Transverse colon (tissue), 4 donors: ENCODE data around the gene MYO1B.

Source experiments
- CTCF ChIP-seq, 5 experiments: fragments of 200-600 bp in 3 of 5; fragments of 450-650 bp in 2 of 5; sonication (generic) in 3 of 5; IDR thresholded peaks; 1 replicate in 2 of 5; 2 replicates in 3 of 5; pipeline ENCODE4 v1.5.1; 2016 to 2017; ENCODE audit warnings: antibody characterized with exemption in 5 of 5, inconsistent platforms in 3 of 5, mild to moderate bottlenecking in 2 of 5, moderate library complexity in 1 of 5
- POLR2A ChIP-seq: fragments of 450-650 bp; IDR thresholded peaks from one replicate; pipeline ENCODE4 v1.6.1; 2016; ENCODE audit warnings: antibody characterized with exemption, mild to moderate bottlenecking, moderate library complexity
- POLR2AphosphoS5 ChIP-seq, 3 donors: sonication (generic); formaldehyde crosslinking; IDR thresholded peaks; one replicate each; pipeline ENCODE4 v1.6.1; 2016; ENCODE audit warnings: antibody characterized with exemption in 3 of 3

DNA sequence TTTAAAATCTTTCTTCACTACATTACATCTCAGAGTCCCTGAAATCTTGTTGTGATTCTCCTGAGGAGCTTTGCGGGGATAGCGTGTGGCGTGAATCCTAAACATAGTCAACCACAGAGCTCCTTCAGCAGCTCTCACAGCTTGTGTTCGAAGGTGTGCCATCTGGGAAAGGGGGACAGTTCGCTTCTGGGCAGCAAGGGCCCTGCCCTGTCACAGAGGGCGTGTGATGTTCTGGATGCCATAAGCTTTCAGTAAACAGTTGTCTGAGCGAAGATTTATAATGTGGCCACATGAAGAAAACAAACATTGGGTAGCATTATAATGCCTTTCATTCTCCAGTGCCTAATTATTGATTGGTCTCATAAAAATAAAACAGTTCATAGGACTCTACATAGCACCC lies 172.5 kb downstream of the MYO1B start:
- TF ChIP-seq POLR2AphosphoS5 (IDR thresholded peaks at IDR 0.05): peak in 1 of 3 donors; percentile 27
- TF ChIP-seq POLR2A: no peak
- no peak for TF ChIP-seq CTCF (IDR thresholded peaks at IDR 0.05)
